Skin epidermis (tissue), 12 donors: ENCODE data around the gene VILL.
"Not testable (repeated sequence)": the region's sequence is repeated elsewhere in the genome, so short reads cannot be mapped to it uniquely, and the experiment has no call there.

ENCODE experiments used
- H3K27ac ChIP-seq, 21 experiments: fragments of 200-600 bp; sonication (generic) in 11 of 21; one replicate each; pipeline ENCODE4 v1.5.0; 2020; ENCODE audit warnings: mild to moderate bottlenecking in 3 of 21, inconsistent platforms in 2 of 21, moderate library complexity in 2 of 21
- H3K4me3 ChIP-seq, 7 experiments: fragments of 200-600 bp; sonication (generic) in 2 of 7; one replicate each; pipeline ENCODE4 v1.5.0; 2020; ENCODE audit warnings: inconsistent platforms in 2 of 7, mild to moderate bottlenecking in 2 of 7, moderate library complexity in 1 of 7

VILL gene

GRCh38 chr3:37961622-37962431, 28.8 kb upstream of the VILL start:
- Histone ChIP-seq H3K27ac (peak overlapping the region in 9 of 21 experiments; percentile 3 to 53 (median 14)), H3K4me3 (no peak overlapping the region)

GRCh38 chr3:37963016-37963415, 27.6 kb upstream of the VILL start:
- Histone ChIP-seq H3K27ac (peak overlapping the region in 4 of 21 experiments; percentile 7 to 44 (median 16)), H3K4me3 (no peak overlapping the region)

- H3K27ac ChIP-seq, result peak overlapping the region in 2 of 21 experiments; percentile 7 to 22
These were observed 27.0 kb upstream of the VILL start for GRCh38 chr3:37963635-37964034.

GRCh38 chr3:37964146-37964545, 26.4 kb upstream of the VILL start:
- H3K4me3 ChIP-seq, result no peak overlapping the region
- no peak overlapping the region for H3K27ac ChIP-seq

More at GRCh38 chr3:37963635-37964034, 27.0 kb upstream of the VILL start:
- H3K4me3 ChIP-seq, result no peak overlapping the region

- H3K4me3 ChIP-seq, result no peak overlapping the region
- H3K27ac ChIP-seq, result no peak overlapping the region
These were observed 25.9 kb upstream of the VILL start for GRCh38 chr3:37964716-37965115.

- Histone ChIP-seq H3K27ac (no peak overlapping the region), H3K4me3 (no peak overlapping the region)
These were observed 23.2 kb upstream of the VILL start for GRCh38 chr3:37967260-37967881.

GRCh38 chr3:37968199-37968598, 22.4 kb upstream of the VILL start:
- Histone ChIP-seq H3K27ac (peak overlapping the region in 2 of 21 experiments; percentile 18 to 21), H3K4me3 (no peak overlapping the region)

- peak overlapping the region in 2 of 21 experiments; percentile 18 to 21 for H3K27ac ChIP-seq
- no peak overlapping the region for H3K4me3 ChIP-seq
These were observed 21.6 kb upstream of the VILL start for GRCh38 chr3:37968813-37969595.

GRCh38 chr3:37969596-37970100, 20.9 kb upstream of the VILL start:
- H3K4me3 ChIP-seq, result no peak overlapping the region
- peak overlapping the region in 1 of 21 experiments; percentile 21 for H3K27ac ChIP-seq

GRCh38 chr3:37970802-37971201, 19.8 kb upstream of the VILL start:
- Histone ChIP-seq H3K27ac (no peak overlapping the region), H3K4me3 (no peak overlapping the region)

- no peak overlapping the region for H3K4me3 ChIP-seq
- H3K27ac ChIP-seq, result no peak overlapping the region
These were observed 19.1 kb upstream of the VILL start for GRCh38 chr3:37971467-37971866.

GRCh38 chr3:37972056-37972455, 18.5 kb upstream of the VILL start:
- H3K27ac ChIP-seq, H3K4me3 ChIP-seq: not testable (repeated sequence)

- H3K4me3 ChIP-seq, result no peak overlapping the region
- H3K27ac ChIP-seq, result no peak overlapping the region
These were observed 17.1 kb upstream of the VILL start for GRCh38 chr3:37973246-37974054.

GRCh38 chr3:37974121-37975083, 16.2 kb upstream of the VILL start:
- no peak overlapping the region for H3K27ac ChIP-seq
- no peak overlapping the region for H3K4me3 ChIP-seq

GRCh38 chr3:37979541-37980461, 10.8 kb upstream of the VILL start:
- Histone ChIP-seq H3K4me3 (no peak overlapping the region), H3K27ac (no peak overlapping the region)

GRCh38 chr3:37980462-37981347, 9.9 kb upstream of the VILL start:
- Histone ChIP-seq H3K4me3 (no peak overlapping the region), H3K27ac (no peak overlapping the region)
